ENCODE measurements around the gene CUL9. TPM values are rescaled to one million over a fixed set of nuclear protein-coding genes. Genes with fewer than 3 reads are reported as not detected.

CUL9 gene
- total RNA-seq, 2 experiments from 2014 or later: 32.9 to 37.0 TPM

DNA sequence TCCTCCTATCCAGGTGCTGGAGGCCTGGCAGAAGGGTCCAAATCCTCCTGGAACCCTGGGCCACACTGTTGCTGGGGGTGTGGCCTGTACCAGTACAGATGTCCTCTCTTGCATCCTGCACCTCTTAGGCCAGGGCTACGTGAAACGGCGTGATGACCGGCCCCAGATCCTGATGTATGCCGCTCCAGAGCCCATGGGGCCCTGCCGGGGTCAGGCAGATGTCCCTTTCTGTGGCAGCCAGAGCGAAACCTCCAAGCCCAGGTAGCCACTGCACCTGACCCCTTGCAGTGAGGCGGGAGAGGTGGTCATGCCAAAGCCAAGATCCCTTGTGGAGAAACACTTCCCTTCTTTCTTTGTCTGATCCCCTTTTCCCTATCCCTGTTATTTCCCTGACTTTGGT lies 33.1 kb downstream of the CUL9 start:
- Histone ChIP-seq H4K20me1 (ENCODE audit: insufficient read depth, low read length) (no peaks in the 10 kb centered on the region), H3K9me2 (ENCODE audit: insufficient read depth, low read length) (no peaks in the 10 kb centered on the region), H2AFZ (ENCODE audit: low read length) (no peak overlapping the region), H3K4me1 (ENCODE audit: insufficient read depth, low read length, poor library complexity, severe bottlenecking) (no peaks in the 10 kb centered on the region), H3K4me2 (ENCODE audit: low read length) (no peak overlapping the region), H3K36me3 (ENCODE audit: insufficient read depth, low read length) (no peaks in the 10 kb centered on the region), H3K79me2 (ENCODE audit: insufficient read depth, low read depth, low read length) (no peaks in the 10 kb centered on the region), H3K4me3 (ENCODE audit: low read depth, low read length, poor library complexity, severe bottlenecking) (no peak overlapping the region), H3K27ac (ENCODE audit: low read depth, low read length, poor library complexity, severe bottlenecking) (no peak overlapping the region), H3K9me3 (ENCODE audit: low read length) (no peaks in the 10 kb centered on the region)
- BruUV-seq (replicated peaks): no TSS peak
- ChIA-PET CTCF (ENCODE audit: unreplicated experiment) (no interaction called here), POLR2A (no interaction called here)
- no peak for TF ChIP-seq EZH2phosphoT487 (IDR thresholded peaks at IDR 0.05; ENCODE audit: borderline replicate concordance, low read depth, low read length)
- no peak for DNase-seq (ENCODE audit: low spot score)
- intact Hi-C loops (cut with micrococcal nuclease; ENCODE audit: unreplicated experiment): no loop called here

DNA sequence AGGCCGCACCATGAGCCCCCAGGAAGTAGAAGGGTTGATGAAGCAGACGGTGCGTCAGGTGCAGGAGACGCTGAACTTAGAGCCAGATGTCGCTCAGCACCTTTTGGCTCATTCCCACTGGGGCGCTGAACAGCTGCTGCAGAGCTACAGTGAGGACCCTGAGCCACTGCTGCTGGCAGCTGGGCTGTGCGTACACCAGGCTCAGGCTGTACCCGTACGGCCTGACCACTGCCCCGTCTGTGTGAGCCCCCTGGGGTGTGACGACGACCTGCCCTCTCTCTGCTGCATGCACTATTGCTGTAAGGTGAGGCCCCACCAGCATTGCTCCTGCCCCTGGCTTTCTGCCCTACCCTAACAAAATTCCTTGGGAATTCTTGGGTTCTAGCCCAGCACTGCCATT lies 34.2 kb downstream of the CUL9 start:
- POLR2A ChIA-PET: interaction anchor here (0.5 kb wide), 1 partner anchor 175 kb away, joined by 5 read pairs; no protein-coding TSS in a partner anchor
- H3K36me3 ChIP-seq (ENCODE audit: insufficient read depth, low read length): peaks cover 6% of the 10 kb centered on the region; the same call in 1 of the 2 replicates

DNA sequence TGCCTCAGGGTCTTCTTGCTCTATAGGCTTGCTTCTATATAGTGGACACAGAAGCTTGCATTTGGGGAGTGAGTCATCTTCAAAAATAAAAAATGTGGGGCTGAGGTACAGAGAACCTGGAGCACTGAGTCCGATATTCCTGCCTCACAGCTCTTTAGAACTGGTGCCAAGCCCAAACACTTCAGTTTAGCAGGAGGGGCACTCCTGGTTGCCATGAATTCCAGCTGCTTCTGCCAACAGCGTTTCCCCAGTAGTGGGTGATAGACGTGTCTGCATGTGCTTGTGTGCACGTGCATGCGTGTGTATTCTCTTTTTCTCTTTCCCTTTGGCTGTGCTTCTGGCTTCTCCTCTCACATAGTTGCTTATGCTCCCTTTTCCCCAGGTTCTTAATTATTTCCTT lies 35.4 kb downstream of the CUL9 start:
- no peaks in the 10 kb centered on the region for H4K20me1 ChIP-seq (ENCODE audit: insufficient read depth, low read length)
- intact Hi-C loops (cut with micrococcal nuclease; ENCODE audit: unreplicated experiment): no loop called here
- H3K9me3 ChIP-seq (ENCODE audit: low read length): no peaks in the 10 kb centered on the region
- ChIA-PET POLR2A (no interaction called here), CTCF (ENCODE audit: unreplicated experiment) (no interaction called here)
- peaks cover 9% of the 10 kb centered on the region; the same call in 1 of the 2 replicates for H3K36me3 ChIP-seq (ENCODE audit: insufficient read depth, low read length)
- H3K27ac ChIP-seq (ENCODE audit: low read depth, low read length, poor library complexity, severe bottlenecking): no peak overlapping the region
- no TSS peak for BruUV-seq (replicated peaks)
- DNase-seq (ENCODE audit: low spot score): no peak
- no peaks in the 10 kb centered on the region for H3K9me2 ChIP-seq (ENCODE audit: insufficient read depth, low read length)
- H3K4me3 ChIP-seq (ENCODE audit: low read depth, low read length, poor library complexity, severe bottlenecking): no peak overlapping the region
- H3K4me2 ChIP-seq (ENCODE audit: low read length): no peak overlapping the region
- H3K4me1 ChIP-seq (ENCODE audit: insufficient read depth, low read length, poor library complexity, severe bottlenecking): peaks cover 6% of the 10 kb centered on the region
- TF ChIP-seq EZH2phosphoT487 (IDR thresholded peaks at IDR 0.05; ENCODE audit: borderline replicate concordance, low read depth, low read length): no peak
- TF ChIP-seq, protein P1, sequence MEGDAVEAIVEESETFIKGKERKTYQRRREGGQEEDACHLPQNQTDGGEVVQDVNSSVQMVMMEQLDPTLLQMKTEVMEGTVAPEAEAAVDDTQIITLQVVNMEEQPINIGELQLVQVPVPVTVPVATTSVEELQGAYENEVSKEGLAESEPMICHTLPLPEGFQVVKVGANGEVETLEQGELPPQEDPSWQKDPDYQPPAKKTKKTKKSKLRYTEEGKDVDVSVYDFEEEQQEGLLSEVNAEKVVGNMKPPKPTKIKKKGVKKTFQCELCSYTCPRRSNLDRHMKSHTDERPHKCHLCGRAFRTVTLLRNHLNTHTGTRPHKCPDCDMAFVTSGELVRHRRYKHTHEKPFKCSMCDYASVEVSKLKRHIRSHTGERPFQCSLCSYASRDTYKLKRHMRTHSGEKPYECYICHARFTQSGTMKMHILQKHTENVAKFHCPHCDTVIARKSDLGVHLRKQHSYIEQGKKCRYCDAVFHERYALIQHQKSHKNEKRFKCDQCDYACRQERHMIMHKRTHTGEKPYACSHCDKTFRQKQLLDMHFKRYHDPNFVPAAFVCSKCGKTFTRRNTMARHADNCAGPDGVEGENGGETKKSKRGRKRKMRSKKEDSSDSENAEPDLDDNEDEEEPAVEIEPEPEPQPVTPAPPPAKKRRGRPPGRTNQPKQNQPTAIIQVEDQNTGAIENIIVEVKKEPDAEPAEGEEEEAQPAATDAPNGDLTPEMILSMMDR (conservative IDR thresholded peaks at IDR 0.05; ENCODE audit: low read length): no peak
- H3K79me2 ChIP-seq (ENCODE audit: insufficient read depth, low read depth, low read length): no peaks in the 10 kb centered on the region
- H2AFZ ChIP-seq (ENCODE audit: low read length): no peak overlapping the region

More for the DNA sequence above, 34.2 kb downstream of the CUL9 start:
- H3K4me2 ChIP-seq (ENCODE audit: low read length): no peak overlapping the region
- no peak overlapping the region for H3K4me3 ChIP-seq (ENCODE audit: low read depth, low read length, poor library complexity, severe bottlenecking)
- no peaks in the 10 kb centered on the region for H4K20me1 ChIP-seq (ENCODE audit: insufficient read depth, low read length)
- H2AFZ ChIP-seq (ENCODE audit: low read length): no peak overlapping the region
- no peaks in the 10 kb centered on the region for H3K4me1 ChIP-seq (ENCODE audit: insufficient read depth, low read length, poor library complexity, severe bottlenecking)
- CTCF ChIA-PET (ENCODE audit: unreplicated experiment): no interaction called here
- BruUV-seq (replicated peaks): no TSS peak
- no peaks in the 10 kb centered on the region for H3K9me3 ChIP-seq (ENCODE audit: low read length)
- H3K27ac ChIP-seq (ENCODE audit: low read depth, low read length, poor library complexity, severe bottlenecking): no peak overlapping the region
- no peak for DNase-seq (ENCODE audit: low spot score)
- H3K9me2 ChIP-seq (ENCODE audit: insufficient read depth, low read length): no peaks in the 10 kb centered on the region
- intact Hi-C loops (cut with micrococcal nuclease; ENCODE audit: unreplicated experiment): no loop called here
- no peak for TF ChIP-seq EZH2phosphoT487 (IDR thresholded peaks at IDR 0.05; ENCODE audit: borderline replicate concordance, low read depth, low read length)
- TF ChIP-seq, protein P1 (conservative IDR thresholded peaks at IDR 0.05; ENCODE audit: low read length): no peak
- H3K79me2 ChIP-seq (ENCODE audit: insufficient read depth, low read depth, low read length): no peaks in the 10 kb centered on the region
